HepG2 (cell line): ENCODE measurements around the gene CRNKL1. TPM values are rescaled to one million over a fixed set of nuclear protein-coding genes. Genes with fewer than 3 reads are reported as not detected.

Experiments used
- ATAC-seq: fragments of 200-7000 bp; cut with Tn5 transposase; 3 replicates; pipeline ENCODE4 v1.9.1; 2020; ENCODE audit warnings: mild to moderate bottlenecking, moderate library complexity
- BruUV-seq: library from RNA; stranded (reverse); fragments of 400-500 nt; replicated peaks from 2 replicates; lab custom pipeline; 2021; lab: Mats Ljungman, UMichigan
- CTCF ChIA-PET: fragments of 300-600 bp; formaldehyde crosslinking; extraction: SDS; loops from one replicate; lab custom pipeline; 2021; ENCODE audit warnings: low total read pairs, inconsistent platforms, low intra/inter-chr PET ratio; lab: Yijun Ruan, JAX
- POLR2A ChIA-PET: fragments of 350-600 bp; sonication (Branson Sonifier 250); formaldehyde crosslinking; loops from one replicate; lab custom pipeline; 2020; ENCODE audit warnings: antibody characterized with exemption, inconsistent platforms; lab: Yijun Ruan, JAX
- DNase-seq: peaks from one replicate; pipeline ENCODE4 v3.0.0-alpha.2; 2015; ENCODE audit warnings: low spot score
- FAIRE-seq: peaks from 3 replicates; lab custom pipeline; 2011; peaks lifted over from hg19 to GRCh38; lab: Jason Lieb, UNC
- H2AFZ ChIP-seq: one replicate; pipeline ENCODE4 v1.6.1; 2011; ENCODE audit warnings: low read length, inconsistent platforms
- H3K27ac ChIP-seq: fragments of 300-600 bp; 3 replicates; pipeline ENCODE4 v1.8.0; 2011; ENCODE audit warnings: mixed run types, mild to moderate bottlenecking, mixed read lengths, low read length, inconsistent platforms; ENCODE audit not compliant: insufficient read depth; ENCODE audit errors: extremely low read length
- H3K27me3 ChIP-seq, 2 experiments: fragments of 200-600 bp in 1 of 2; 2 replicates in 1 of 2; 3 replicates in 1 of 2; pipeline versions ENCODE4 v1.6.0 to v1.8.0; 2011; ENCODE audit warnings: low read length in 2 of 2, mild to moderate bottlenecking in 2 of 2, moderate library complexity in 2 of 2, inconsistent platforms in 1 of 2; ENCODE audit not compliant: insufficient read depth in 2 of 2, control insufficient read depth in 1 of 2
- H3K36me3 ChIP-seq, 2 experiments: fragments of 200-600 bp in 1 of 2; replicated peaks in 1 of 2; 2 replicates in 1 of 2; 3 replicates in 1 of 2; pipeline versions ENCODE4 v1.5.1 to v1.8.0; 2011; ENCODE audit warnings: low read length in 2 of 2, inconsistent platforms in 1 of 2; ENCODE audit not compliant: insufficient read depth in 2 of 2, control insufficient read depth in 1 of 2
- H3K4me1 ChIP-seq: 2 replicates; pipeline ENCODE4 v1.5.1; 2012; ENCODE audit warnings: low read length, inconsistent platforms; ENCODE audit not compliant: insufficient read depth
- H3K4me2 ChIP-seq: 2 replicates; pipeline ENCODE4 v1.6.0; 2011; ENCODE audit warnings: low read depth, low read length, inconsistent platforms
- H3K4me3 ChIP-seq, 3 experiments: fragments of 200-600 bp in 1 of 3; sonication (generic), shearing (Covaris generic) in 1 of 3; replicated peaks in 1 of 3; 2 replicates each; pipeline ENCODE4 v1.5.1; 2011 to 2016; ENCODE audit warnings: low read length in 3 of 3, inconsistent platforms in 2 of 3, low read depth in 2 of 3, mild to moderate bottlenecking in 2 of 3, control low read depth in 1 of 3, mixed read lengths in 1 of 3; ENCODE audit not compliant: insufficient read depth in 1 of 3
- H3K79me2 ChIP-seq: one replicate; pipeline ENCODE4 v1.6.1; 2011; ENCODE audit warnings: low read length, inconsistent platforms; ENCODE audit not compliant: insufficient read depth
- H3K9ac ChIP-seq: 2 replicates; pipeline ENCODE4 v1.6.0; 2011; ENCODE audit warnings: mild to moderate bottlenecking, low read depth, low read length, inconsistent platforms; ENCODE audit not compliant: insufficient read depth
- H3K9me3 ChIP-seq: 2 replicates; pipeline ENCODE4 v1.5.1; 2012; ENCODE audit warnings: mild to moderate bottlenecking, low read length
- H4K20me1 ChIP-seq: 2 replicates; pipeline ENCODE4 v1.6.0; 2011; ENCODE audit warnings: inconsistent platforms, mild to moderate bottlenecking, low read length, moderate library complexity; ENCODE audit not compliant: insufficient read depth
- DNMT3B ChIP-seq: conservative IDR thresholded peaks from 2 replicates; pipeline ENCODE4 v1.6.1; 2016; ENCODE audit warnings: missing biosample characterization, control low read depth
- FOSL2 ChIP-seq: sonication (generic); formaldehyde crosslinking; IDR thresholded peaks from 2 replicates; pipeline ENCODE4 v1.4.0; 2020; ENCODE audit warnings: missing genetic modification reagents
- HMGA1 ChIP-seq: sonication (generic); formaldehyde crosslinking; conservative IDR thresholded peaks from 2 replicates; pipeline ENCODE4 v1.4.0; 2020; ENCODE audit warnings: missing genetic modification reagents
- MAZ ChIP-seq, 2 experiments: sonication (generic) in 1 of 2; formaldehyde crosslinking in 1 of 2; IDR thresholded peaks; 2 replicates each; pipeline versions ENCODE4 v1.5.0 to v1.6.1; 2012 to 2020; ENCODE audit warnings: low read depth in 2 of 2, mild to moderate bottlenecking in 2 of 2, borderline replicate concordance in 1 of 2, improper control_type of control experiment in 1 of 2, low read length in 1 of 2, missing genetic modification reagents in 1 of 2, moderate library complexity in 1 of 2
- PLRG1 ChIP-seq: fragments of 450-650 bp; conservative IDR thresholded peaks from 2 replicates; pipeline ENCODE4 v1.6.1; 2016
- SIX1 ChIP-seq: sonication (generic); formaldehyde crosslinking; IDR thresholded peaks from 2 replicates; pipeline ENCODE4 v1.4.0; 2020; ENCODE audit warnings: missing genetic modification reagents, borderline replicate concordance
- TBX3 ChIP-seq: fragments of 450-650 bp; IDR thresholded peaks from 2 replicates; pipeline ENCODE4 v1.6.1; 2017; ENCODE audit warnings: antibody characterized with exemption, mild to moderate bottlenecking, inconsistent platforms, borderline replicate concordance
- TCF7L2 ChIP-seq: IDR thresholded peaks from 2 replicates; pipeline ENCODE4 v1.6.1; 2011; ENCODE audit warnings: mild to moderate bottlenecking, low read depth, low read length, moderate library complexity
- THYN1 ChIP-seq: sonication (generic); formaldehyde crosslinking; IDR thresholded peaks from 2 replicates; pipeline ENCODE4 v1.8.1; 2023; ENCODE audit warnings: low read depth, mild to moderate bottlenecking, moderate library complexity, missing genetic modification reagents, borderline replicate concordance
- ZNF235 ChIP-seq: sonication (generic); formaldehyde crosslinking; IDR thresholded peaks from 2 replicates; pipeline ENCODE4 v1.8.1; 2023; ENCODE audit warnings: mild to moderate bottlenecking, missing genetic modification reagents, borderline replicate concordance
- ZNF317 ChIP-seq: sonication (generic); formaldehyde crosslinking; IDR thresholded peaks from 2 replicates; pipeline ENCODE4 v1.5.0; 2020; ENCODE audit warnings: mild to moderate bottlenecking, missing genetic modification reagents
- ZNF431 ChIP-seq: sonication (generic); formaldehyde crosslinking; IDR thresholded peaks from 2 replicates; pipeline ENCODE4 v1.9.0; 2022; ENCODE audit warnings: missing genetic modification reagents, low read depth, mild to moderate bottlenecking, borderline replicate concordance
- ZNF619 ChIP-seq: sonication (generic); formaldehyde crosslinking; IDR thresholded peaks from 2 replicates; pipeline ENCODE4 v1.4.0; 2020; ENCODE audit warnings: mild to moderate bottlenecking, missing genetic modification reagents
- WGBS: methylation state at CpG from one replicate; pipeline ENCODE4 v1.1.6; 2017; ENCODE audit warnings: low lambda C conversion rate; 5-methylcytosine and 5-hydroxymethylcytosine counted together
- in situ Hi-C: cut with HindIII; loops from 2 replicates; pipeline ENCODE4 v1.10.0; 2017; ENCODE audit warnings: low pct_unique_long_range_greater_than_20kb; ENCODE audit not compliant: extremely low pct_ligation_motif_present
- intact Hi-C: fragments of 100-400 bp; cut with micrococcal nuclease; formaldehyde crosslinking; loops from one replicate; pipeline ENCODE4 v1.10.0; 2022; ENCODE audit not compliant: unreplicated experiment
- polyA plus RNA-seq, 8 experiments: library from polyadenylated mRNA; depleted of rRNA in 3 of 8; stranded (reverse) in 7 of 8; unstranded in 1 of 8; fragments of >200 nt; fragmentation: Illumina TruSeq in 4 of 8; extraction: Trizol in 4 of 8; gene quantifications; 2 replicates each; pipeline versions ENCODE4 v1.2.1 to v1.2.3, GENCODE V29; 2011 to 2016; ENCODE audit warnings: low read depth in 4 of 8, missing spikeins in 1 of 8, mixed read lengths in 1 of 8; ENCODE audit not compliant: insufficient read depth in 1 of 8
- total RNA-seq, 5 experiments: library from RNA; depleted of rRNA; stranded (reverse); fragments of >200 nt; fragmentation: Illumina TruSeq; extraction: Trizol; gene quantifications; 2 replicates each; pipeline ENCODE4 v1.2.3, GENCODE V29; 2016; ENCODE audit warnings: low read depth in 1 of 5
- TF ChIP-seq, protein P1 (sequence below), 2 experiments: sonication (generic) in 1 of 2; formaldehyde crosslinking in 1 of 2; IDR thresholded peaks; 2 replicates each; pipeline versions ENCODE4 v1.4.0 to v1.6.1; 2016 to 2020; ENCODE audit warnings: borderline replicate concordance in 1 of 2, low read depth in 1 of 2, mild to moderate bottlenecking in 1 of 2, missing genetic modification reagents in 1 of 2
- TF ChIP-seq, protein P2 (sequence below): sonication (generic); formaldehyde crosslinking; IDR thresholded peaks from 2 replicates; pipeline ENCODE4 v1.5.1; 2020; ENCODE audit warnings: missing genetic modification reagents, mild to moderate bottlenecking, borderline replicate concordance
- TF ChIP-seq, protein P3 (sequence below): sonication (generic); formaldehyde crosslinking; IDR thresholded peaks from 2 replicates; pipeline ENCODE4 v1.5.0; 2020; ENCODE audit warnings: missing genetic modification reagents
- TF ChIP-seq, protein P4 (sequence below): sonication (generic); formaldehyde crosslinking; IDR thresholded peaks from 2 replicates; pipeline ENCODE4 v1.8.1; 2023; ENCODE audit warnings: missing genetic modification reagents, mild to moderate bottlenecking, borderline replicate concordance
- TF ChIP-seq, protein P5 (sequence below): IDR thresholded peaks from 2 replicates; pipeline ENCODE4 v1.6.1; 2016

CRNKL1 gene
- total and polyA plus RNA-seq, 2 of the 13 experiments (the other 11 are each of a cell fraction or from before 2014, with no cell fraction given): 12.3 to 64.5 TPM

DNA sequence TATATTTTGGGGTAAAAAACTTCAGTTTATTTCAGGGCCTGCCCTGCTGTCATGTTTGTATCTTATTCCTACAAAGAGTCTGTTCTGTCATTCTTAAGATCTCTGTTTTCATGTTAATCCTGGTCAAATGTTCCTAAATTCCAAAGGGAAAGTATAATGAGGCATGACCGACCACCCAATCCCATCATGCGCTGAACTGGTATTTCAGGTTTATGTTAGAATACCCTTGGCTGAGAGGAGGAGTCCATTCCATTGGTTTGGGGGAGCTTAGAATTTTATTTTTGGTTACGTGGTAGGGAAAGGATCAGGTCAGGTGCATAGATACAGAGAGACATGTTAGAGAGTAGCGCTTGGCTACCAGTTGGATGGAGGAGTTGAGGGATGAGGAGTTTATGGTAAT, 25.8 kb upstream of the CRNKL1 start:
- no TSS peak for BruUV-seq
- Histone ChIP-seq H3K27ac (no peak overlapping the region), H3K4me1 (0 out of 2 replicates have a peak, but pooled peaks cover 5% of the 10 kb centered on the region), H3K27me3 (peaks cover 5 to 34% of the 10 kb centered on the region in 2 experiments), H4K20me1 (no peaks in the 10 kb centered on the region), H3K4me3 (no peak overlapping the region), H3K79me2 (no peaks in the 10 kb centered on the region), H3K9me3 (no peaks in the 10 kb centered on the region), H3K9ac (no peak overlapping the region), H2AFZ (no peak overlapping the region), H3K36me3 (no peaks in the 10 kb centered on the region), H3K4me2 (no peak overlapping the region)
- no peak for TF ChIP-seq ZNF317 (CRISPR knock-in tag)
- TF ChIP-seq ZNF235: no peak
- no peak for TF ChIP-seq ZNF431 (CRISPR knock-in tag)
- TF ChIP-seq DNMT3B (CRISPR knock-in tag): no peak
- TF ChIP-seq TBX3: no peak
- TF ChIP-seq, protein P1, sequence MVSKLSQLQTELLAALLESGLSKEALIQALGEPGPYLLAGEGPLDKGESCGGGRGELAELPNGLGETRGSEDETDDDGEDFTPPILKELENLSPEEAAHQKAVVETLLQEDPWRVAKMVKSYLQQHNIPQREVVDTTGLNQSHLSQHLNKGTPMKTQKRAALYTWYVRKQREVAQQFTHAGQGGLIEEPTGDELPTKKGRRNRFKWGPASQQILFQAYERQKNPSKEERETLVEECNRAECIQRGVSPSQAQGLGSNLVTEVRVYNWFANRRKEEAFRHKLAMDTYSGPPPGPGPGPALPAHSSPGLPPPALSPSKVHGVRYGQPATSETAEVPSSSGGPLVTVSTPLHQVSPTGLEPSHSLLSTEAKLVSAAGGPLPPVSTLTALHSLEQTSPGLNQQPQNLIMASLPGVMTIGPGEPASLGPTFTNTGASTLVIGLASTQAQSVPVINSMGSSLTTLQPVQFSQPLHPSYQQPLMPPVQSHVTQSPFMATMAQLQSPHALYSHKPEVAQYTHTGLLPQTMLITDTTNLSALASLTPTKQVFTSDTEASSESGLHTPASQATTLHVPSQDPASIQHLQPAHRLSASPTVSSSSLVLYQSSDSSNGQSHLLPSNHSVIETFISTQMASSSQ (IDR thresholded peaks at IDR 0.05; ENCODE audit: low read depth): no peak
- TF ChIP-seq, protein P1 (CRISPR knock-in tag; IDR thresholded peaks at IDR 0.05; ENCODE audit: borderline replicate concordance): no peak
- TF ChIP-seq MAZ (IDR thresholded peaks at IDR 0.05; ENCODE audit: borderline replicate concordance, low read depth, low read length): no peak
- TF ChIP-seq MAZ (CRISPR knock-in tag; IDR thresholded peaks at IDR 0.05; ENCODE audit: low read depth): no peak
- TF ChIP-seq FOSL2 (CRISPR knock-in tag): no peak
- TF ChIP-seq HMGA1 (CRISPR knock-in tag): no peak
- TF ChIP-seq PLRG1: no peak
- no peak for TF ChIP-seq THYN1 (CRISPR knock-in tag)
- TF ChIP-seq, protein P2, sequence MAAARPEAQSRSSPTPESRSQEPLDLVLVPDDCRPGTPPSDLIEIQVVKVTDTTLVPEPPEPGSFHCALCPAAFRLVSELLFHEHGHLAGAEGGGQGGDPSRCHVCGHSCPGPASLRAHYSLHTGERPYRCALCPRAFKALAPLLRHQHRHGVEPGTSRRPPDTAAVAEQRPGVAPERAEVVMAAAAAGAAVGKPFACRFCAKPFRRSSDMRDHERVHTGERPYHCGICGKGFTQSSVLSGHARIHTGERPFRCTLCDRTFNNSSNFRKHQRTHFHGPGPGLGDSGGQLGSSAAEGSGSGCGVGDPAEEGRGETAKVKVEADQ (CRISPR knock-in tag): no peak
- no peak for TF ChIP-seq SIX1
- TF ChIP-seq, protein P3, sequence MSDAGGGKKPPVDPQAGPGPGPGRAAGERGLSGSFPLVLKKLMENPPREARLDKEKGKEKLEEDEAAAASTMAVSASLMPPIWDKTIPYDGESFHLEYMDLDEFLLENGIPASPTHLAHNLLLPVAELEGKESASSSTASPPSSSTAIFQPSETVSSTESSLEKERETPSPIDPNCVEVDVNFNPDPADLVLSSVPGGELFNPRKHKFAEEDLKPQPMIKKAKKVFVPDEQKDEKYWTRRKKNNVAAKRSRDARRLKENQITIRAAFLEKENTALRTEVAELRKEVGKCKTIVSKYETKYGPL: no peak
- TF ChIP-seq TCF7L2: no peak
- TF ChIP-seq, protein P4, sequence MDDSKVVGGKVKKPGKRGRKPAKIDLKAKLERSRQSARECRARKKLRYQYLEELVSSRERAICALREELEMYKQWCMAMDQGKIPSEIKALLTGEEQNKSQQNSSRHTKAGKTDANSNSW (CRISPR knock-in tag): no peak
- TF ChIP-seq, protein P5, sequence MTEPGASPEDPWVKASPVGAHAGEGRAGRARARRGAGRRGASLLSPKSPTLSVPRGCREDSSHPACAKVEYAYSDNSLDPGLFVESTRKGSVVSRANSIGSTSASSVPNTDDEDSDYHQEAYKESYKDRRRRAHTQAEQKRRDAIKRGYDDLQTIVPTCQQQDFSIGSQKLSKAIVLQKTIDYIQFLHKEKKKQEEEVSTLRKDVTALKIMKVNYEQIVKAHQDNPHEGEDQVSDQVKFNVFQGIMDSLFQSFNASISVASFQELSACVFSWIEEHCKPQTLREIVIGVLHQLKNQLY (CRISPR knock-in tag): no peak
- no peak for TF ChIP-seq ZNF619 (CRISPR knock-in tag)
- ChIA-PET POLR2A (no interaction called here), CTCF (no interaction called here)
- FAIRE-seq (no peak), ATAC-seq (no peak), DNase-seq (no peak)
- in situ Hi-C loops (no loop called here), intact Hi-C loops (no loop called here)
- WGBS: 54% methylated on average over 4 of the region's 4 CpGs
